Measurements from ENCODE around the gene CX3CL1. TPM values are rescaled to one million over a fixed set of nuclear protein-coding genes. Genes with fewer than 3 reads are reported as not detected.
A peak's percentile ranks its signal among the peaks of the same experiment; 100 is the strongest.
"Not testable (repeated sequence)": the region's sequence is repeated elsewhere in the genome, so short reads cannot be mapped to it uniquely, and the experiment has no call there.

Gene CX3CL1
- total RNA-seq, 1 experiment from 2014 or later: 2.1 TPM

DNA sequence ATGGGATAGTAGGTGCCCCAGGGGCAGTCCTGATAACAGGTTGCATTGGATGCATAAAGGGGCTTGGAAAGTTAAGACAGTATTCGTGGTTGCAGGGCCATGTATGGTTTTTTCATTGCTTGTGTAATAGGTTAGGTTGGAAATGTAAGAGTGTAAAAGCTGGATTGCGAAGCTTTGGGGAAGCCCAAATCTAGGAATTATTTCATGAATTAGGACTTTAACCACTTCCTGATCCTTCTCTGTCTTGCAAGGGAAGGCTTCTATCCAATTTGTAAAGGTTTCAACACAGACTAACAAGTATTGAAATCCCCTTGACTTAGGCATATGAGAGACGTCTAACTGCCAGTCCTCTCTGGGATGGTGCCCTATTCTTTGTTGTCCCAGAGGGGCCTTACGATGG lies 24.5 kb downstream of the CX3CL1 start:
- Histone ChIP-seq H3K27me3 (ENCODE audit: control insufficient read depth, insufficient read depth, low read length) (no peaks in the 10 kb centered on the region), H3K4me3 (ENCODE audit: insufficient read depth, low read depth, low read length) (no peak overlapping the region), H3K36me3 (replicated peaks; ENCODE audit: control insufficient read depth, insufficient read depth, low read length) (no peaks in the 10 kb centered on the region)
- no peak for DNase-seq

GRCh38 chr16:57397493-57397892 lies 25.2 kb downstream of the CX3CL1 start:
- not testable (repeated sequence) for H3K27me3 ChIP-seq (ENCODE audit: control insufficient read depth, insufficient read depth, low read length); DNase-seq; H3K36me3 ChIP-seq (replicated peaks; ENCODE audit: control insufficient read depth, insufficient read depth, low read length); H3K4me3 ChIP-seq (ENCODE audit: insufficient read depth, low read depth, low read length)

DNA sequence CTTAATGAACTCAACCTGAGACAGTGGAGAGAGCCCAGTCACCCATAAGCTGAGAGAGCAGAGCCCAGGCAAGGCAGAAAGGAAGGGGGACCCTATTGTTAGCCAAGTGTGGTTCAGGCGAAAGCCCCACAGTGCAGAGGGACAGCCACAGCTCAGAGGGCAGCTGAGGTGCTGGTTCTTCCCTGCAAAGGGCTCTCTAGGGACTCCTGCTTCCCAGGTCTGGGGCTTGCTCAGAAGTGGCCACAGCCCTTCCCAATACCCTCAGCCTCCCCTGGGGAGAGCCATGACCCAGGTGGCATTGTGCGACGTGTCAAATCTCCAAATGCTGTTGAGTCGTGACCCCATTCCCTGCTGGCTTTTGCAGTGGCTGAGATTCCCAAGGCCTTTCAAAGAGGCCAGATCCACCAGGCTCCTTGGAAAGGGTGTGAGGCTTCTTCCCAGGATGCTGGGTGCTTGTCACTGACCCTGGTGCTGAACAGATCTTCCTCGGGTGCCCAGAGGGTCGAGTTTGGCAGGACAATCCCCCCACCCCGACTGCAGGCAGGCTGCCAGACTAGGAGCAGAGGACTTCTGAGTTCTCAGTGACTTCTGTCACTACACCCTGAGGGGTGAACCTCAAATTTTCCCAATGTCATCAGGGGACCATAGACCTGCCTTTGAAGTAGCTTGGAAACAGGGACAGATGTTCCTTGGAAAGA lies 29.8 kb downstream of the CX3CL1 start:
- DNase-seq: no peak
- Histone ChIP-seq H3K36me3 (replicated peaks; ENCODE audit: control insufficient read depth, insufficient read depth, low read length) (no peaks in the 10 kb centered on the region), H3K27me3 (ENCODE audit: control insufficient read depth, insufficient read depth, low read length) (no peaks in the 10 kb centered on the region), H3K4me3 (ENCODE audit: insufficient read depth, low read depth, low read length) (no peak overlapping the region)

- no peaks in the 10 kb centered on the region for H3K27me3 ChIP-seq (ENCODE audit: control insufficient read depth, insufficient read depth, low read length)
- H3K36me3 ChIP-seq (replicated peaks; ENCODE audit: control insufficient read depth, insufficient read depth, low read length): no peaks in the 10 kb centered on the region
- H3K4me3 ChIP-seq (ENCODE audit: insufficient read depth, low read depth, low read length): no peak within 1 kb of the TSS
- DNase-seq: peak; percentile 6
These were observed 31.9 kb downstream of the CX3CL1 start, which contains the start of gene CCL17 for GRCh38 chr16:57403965-57404817. Gene CCL17 (plus strand): TSS chr16:57404767. CDS start chr16:57413933, 9,166 bp downstream.

- H3K36me3 ChIP-seq (replicated peaks; ENCODE audit: control insufficient read depth, insufficient read depth, low read length): no peaks in the 10 kb centered on the region
- no peak for DNase-seq
- no peaks in the 10 kb centered on the region for H3K27me3 ChIP-seq (ENCODE audit: control insufficient read depth, insufficient read depth, low read length)
- no peak overlapping the region for H3K4me3 ChIP-seq (ENCODE audit: insufficient read depth, low read depth, low read length)
These were observed 32.8 kb downstream of the CX3CL1 start for GRCh38 chr16:57405097-57405496.

DNA sequence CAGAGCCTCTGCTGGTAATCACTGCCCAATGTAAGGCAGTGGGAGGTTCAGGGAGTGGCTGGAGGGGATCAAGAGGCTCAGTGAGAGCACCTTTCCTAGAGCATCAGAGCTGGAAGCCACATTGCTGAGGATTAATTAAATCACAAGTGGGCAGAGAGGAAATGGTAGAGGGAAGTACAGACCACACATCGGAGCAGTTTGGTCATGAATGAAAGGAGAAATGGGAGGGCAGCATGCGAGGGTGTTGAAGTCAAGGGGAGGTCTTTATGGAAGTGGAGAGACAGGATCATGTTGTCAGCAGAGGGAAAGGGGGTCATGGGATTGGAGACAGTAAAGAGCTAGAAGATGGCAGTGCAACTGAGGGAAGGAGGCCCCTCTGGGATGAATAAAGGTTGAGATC lies 34.6 kb downstream of the CX3CL1 start:
- no peaks in the 10 kb centered on the region for H3K36me3 ChIP-seq (replicated peaks; ENCODE audit: control insufficient read depth, insufficient read depth, low read length)
- no peaks in the 10 kb centered on the region for H3K27me3 ChIP-seq (ENCODE audit: control insufficient read depth, insufficient read depth, low read length)
- no peak for DNase-seq
- no peak overlapping the region for H3K4me3 ChIP-seq (ENCODE audit: insufficient read depth, low read depth, low read length)

DNA sequence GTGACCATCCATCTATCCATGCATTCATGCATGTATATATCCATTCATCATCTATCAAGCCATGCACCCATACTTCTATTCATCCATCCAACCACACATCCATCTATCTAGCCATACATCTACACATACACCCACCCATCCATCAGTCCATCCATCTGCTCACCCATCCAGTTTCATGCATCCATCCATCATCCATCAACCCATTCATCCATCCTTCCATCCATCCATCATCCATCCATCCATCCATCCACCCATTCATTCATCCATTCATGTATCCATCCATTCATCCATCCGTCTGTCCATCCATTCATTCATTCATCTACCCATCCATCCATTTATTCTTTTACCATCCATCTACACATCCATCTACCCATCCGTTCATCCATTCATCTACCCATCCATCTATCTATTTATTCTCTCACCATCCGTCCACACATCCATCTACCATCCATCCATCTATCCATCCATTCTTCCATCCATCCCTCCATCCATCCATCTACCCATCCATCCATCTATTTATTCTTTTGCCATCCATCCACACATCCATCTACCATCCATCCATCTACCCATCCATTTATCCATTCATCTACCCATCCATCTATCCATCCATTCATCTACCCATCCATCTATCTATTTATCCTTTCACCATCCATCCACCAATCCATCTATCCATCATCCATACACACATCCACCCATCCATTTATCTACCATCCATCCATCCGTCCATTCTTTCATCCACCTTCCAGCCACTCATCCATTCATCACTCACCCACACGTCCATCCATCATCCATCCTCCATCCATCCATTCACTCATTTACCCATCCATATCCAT lies 35.4 kb downstream of the CX3CL1 start:
- H3K4me3 ChIP-seq (ENCODE audit: insufficient read depth, low read depth, low read length): no peak overlapping the region
- no peaks in the 10 kb centered on the region for H3K36me3 ChIP-seq (replicated peaks; ENCODE audit: control insufficient read depth, insufficient read depth, low read length)
- no peaks in the 10 kb centered on the region for H3K27me3 ChIP-seq (ENCODE audit: control insufficient read depth, insufficient read depth, low read length)
- DNase-seq: no peak

DNA sequence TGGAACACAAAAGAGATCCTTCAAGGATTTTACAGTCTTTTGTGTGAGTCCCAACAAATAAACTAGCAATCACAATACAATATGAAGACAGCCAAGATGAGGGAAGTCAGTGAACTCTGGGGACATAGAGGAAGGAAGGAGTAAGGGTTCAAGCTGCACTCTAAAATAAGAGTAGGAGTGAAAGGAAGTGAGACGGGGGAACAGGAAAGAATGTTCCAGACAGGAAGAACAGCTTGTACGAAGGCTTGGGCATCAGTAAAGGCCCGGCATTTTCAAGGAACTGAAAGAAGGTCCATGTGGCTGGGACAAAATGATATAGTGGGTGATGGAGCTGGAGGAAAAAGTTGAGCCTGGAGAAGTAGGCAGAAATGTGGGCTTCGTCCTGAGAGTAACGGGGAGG lies 36.8 kb downstream of the CX3CL1 start:
- Histone ChIP-seq H3K27me3 (ENCODE audit: control insufficient read depth, insufficient read depth, low read length) (no peaks in the 10 kb centered on the region), H3K4me3 (ENCODE audit: insufficient read depth, low read depth, low read length) (no peak overlapping the region), H3K36me3 (replicated peaks; ENCODE audit: control insufficient read depth, insufficient read depth, low read length) (no peaks in the 10 kb centered on the region)
- no peak for DNase-seq

DNA sequence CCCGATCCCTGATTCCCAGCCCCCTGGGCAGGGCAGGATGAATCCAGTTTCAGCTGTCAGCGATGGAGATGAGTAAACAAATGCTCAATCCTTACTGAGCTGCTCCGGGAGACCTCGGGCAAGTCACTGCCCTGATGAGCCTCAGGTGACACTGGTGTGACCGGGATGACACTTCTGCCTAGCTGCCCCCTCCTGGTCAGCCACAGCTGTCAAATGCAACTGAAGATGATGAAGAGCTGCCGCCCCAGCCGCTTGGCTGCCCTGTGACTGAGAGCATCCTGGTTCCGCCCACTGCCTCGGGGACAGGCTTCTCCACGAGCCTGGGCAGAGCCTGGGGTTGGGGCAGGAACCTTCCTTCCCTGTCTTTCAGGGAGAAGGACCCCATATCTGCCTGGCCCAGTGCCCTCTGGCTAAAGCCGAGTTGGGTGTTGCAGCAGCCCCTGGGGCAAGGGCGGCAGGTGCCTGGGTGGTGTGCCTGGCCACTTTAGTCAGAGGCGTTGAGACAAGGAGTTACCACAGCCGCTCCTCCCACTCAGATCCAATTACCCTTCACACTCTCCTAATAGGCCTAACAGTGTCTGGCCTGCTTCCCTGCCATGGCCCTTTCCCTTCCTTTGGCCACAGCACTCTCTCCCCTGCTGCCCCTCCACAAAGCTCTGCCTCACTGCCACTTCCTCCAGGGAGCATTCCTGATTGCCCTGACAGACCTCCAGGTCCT lies 37.7 kb downstream of the CX3CL1 start:
- H3K27me3 ChIP-seq (ENCODE audit: control insufficient read depth, insufficient read depth, low read length): no peaks in the 10 kb centered on the region
- no peak overlapping the region for H3K4me3 ChIP-seq (ENCODE audit: insufficient read depth, low read depth, low read length)
- H3K36me3 ChIP-seq (replicated peaks; ENCODE audit: control insufficient read depth, insufficient read depth, low read length): no peaks in the 10 kb centered on the region
- peak; percentile 26 for DNase-seq

- Histone ChIP-seq H3K36me3 (replicated peaks; ENCODE audit: control insufficient read depth, insufficient read depth, low read length) (no peaks in the 10 kb centered on the region), H3K4me3 (ENCODE audit: insufficient read depth, low read depth, low read length) (no peak overlapping the region), H3K27me3 (ENCODE audit: control insufficient read depth, insufficient read depth, low read length) (no peaks in the 10 kb centered on the region)
- peak; percentile 48 for DNase-seq
These were observed 39.2 kb downstream of the CX3CL1 start for GRCh38 chr16:57411362-57411976.

DNA sequence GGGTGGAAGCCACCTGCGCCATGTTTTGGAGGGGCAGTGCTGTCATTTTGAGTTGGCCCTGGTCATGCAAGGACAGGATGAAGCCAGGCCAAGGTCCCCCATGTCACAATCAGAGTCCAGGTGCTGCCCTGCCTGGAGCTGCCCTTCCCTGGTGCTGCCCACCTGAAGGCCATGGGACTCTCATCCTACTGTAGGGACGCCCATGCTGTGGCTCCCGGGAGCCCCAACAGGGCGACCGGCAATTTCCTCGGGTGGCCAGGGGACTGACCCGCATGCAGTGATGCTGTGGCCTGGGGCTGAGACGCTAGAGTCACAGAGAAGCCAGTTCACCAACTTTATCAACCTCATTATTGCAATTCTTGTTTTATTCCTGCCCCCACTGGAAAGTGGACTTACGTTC lies 40.3 kb downstream of the CX3CL1 start:
- no peak for DNase-seq
- no peak overlapping the region for H3K4me3 ChIP-seq (ENCODE audit: insufficient read depth, low read depth, low read length)
- no peaks in the 10 kb centered on the region for H3K36me3 ChIP-seq (replicated peaks; ENCODE audit: control insufficient read depth, insufficient read depth, low read length)
- no peaks in the 10 kb centered on the region for H3K27me3 ChIP-seq (ENCODE audit: control insufficient read depth, insufficient read depth, low read length)

DNA sequence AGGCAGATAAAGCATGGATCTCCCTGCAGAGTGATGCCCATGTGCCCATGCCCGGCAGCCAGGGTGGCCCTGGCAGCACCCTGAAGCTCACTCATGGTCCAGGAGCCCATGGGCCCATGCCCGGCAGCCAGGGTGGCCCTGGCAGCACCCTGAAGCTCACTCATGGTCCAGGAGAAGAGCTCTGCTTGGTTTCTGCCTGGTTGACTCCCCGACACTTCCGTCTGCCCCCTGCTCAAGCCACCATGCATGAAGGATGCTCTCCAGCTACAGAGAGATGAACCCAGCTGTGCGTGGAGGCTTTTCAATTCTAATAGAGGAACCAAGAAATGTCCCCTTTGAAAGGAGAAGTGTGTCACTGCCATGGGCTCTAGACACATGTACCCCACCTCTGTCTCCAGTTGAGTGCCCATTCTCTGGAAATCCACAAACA lies 41.0 kb downstream of the CX3CL1 start:
- no peak for DNase-seq
- no peaks in the 10 kb centered on the region for H3K36me3 ChIP-seq (replicated peaks; ENCODE audit: control insufficient read depth, insufficient read depth, low read length)
- H3K4me3 ChIP-seq (ENCODE audit: insufficient read depth, low read depth, low read length): no peak overlapping the region
- no peaks in the 10 kb centered on the region for H3K27me3 ChIP-seq (ENCODE audit: control insufficient read depth, insufficient read depth, low read length)

GRCh38 chr16:57413733-57414132 lies 41.4 kb downstream of the CX3CL1 start:
- Histone ChIP-seq H3K36me3 (replicated peaks; ENCODE audit: control insufficient read depth, insufficient read depth, low read length) (no peaks in the 10 kb centered on the region), H3K4me3 (ENCODE audit: insufficient read depth, low read depth, low read length) (no peak overlapping the region), H3K27me3 (ENCODE audit: control insufficient read depth, insufficient read depth, low read length) (no peaks in the 10 kb centered on the region)
- DNase-seq: no peak

GRCh38 chr16:57416084-57416483 lies 43.8 kb downstream of the CX3CL1 start:
- Histone ChIP-seq H3K4me3 (ENCODE audit: insufficient read depth, low read depth, low read length) (no peak overlapping the region; the same call in 1 of the 2 replicates), H3K36me3 (replicated peaks; ENCODE audit: control insufficient read depth, insufficient read depth, low read length) (no peaks in the 10 kb centered on the region), H3K27me3 (ENCODE audit: control insufficient read depth, insufficient read depth, low read length) (no peaks in the 10 kb centered on the region)
- no peak for DNase-seq

Data from H7 (cell line).